ENCODE data around the gene STPG1. TPM values are rescaled to one million over a fixed set of nuclear protein-coding genes. Genes with fewer than 3 reads are reported as not detected.

Gene STPG1
- total and polyA plus RNA-seq, 2 of the 13 experiments (the other 11 are each of a cell fraction or from before 2014, with no cell fraction given), result 3.4 to 4.3 TPM

DNA sequence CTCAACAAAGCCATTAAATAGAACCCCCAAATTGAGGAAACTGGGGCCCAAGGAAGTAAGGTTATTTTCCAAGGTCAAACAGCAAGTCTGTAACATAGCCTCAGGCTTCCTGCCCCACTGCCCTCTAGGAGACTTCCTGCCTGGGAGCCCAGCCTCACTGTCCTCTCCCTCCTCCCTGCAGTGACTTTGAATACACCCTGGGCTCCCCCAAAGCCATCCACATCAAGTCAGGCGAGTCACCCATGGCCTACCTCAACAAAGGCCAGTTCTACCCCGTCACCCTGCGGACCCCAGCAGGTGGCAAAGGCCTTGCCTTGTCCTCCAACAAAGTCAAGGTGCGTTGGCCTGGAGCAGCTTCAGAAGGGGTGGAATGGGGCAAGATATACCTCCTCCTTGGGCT is 76.1 kb downstream of the STPG1 start (continued):
- TF ChIP-seq, protein P1, sequence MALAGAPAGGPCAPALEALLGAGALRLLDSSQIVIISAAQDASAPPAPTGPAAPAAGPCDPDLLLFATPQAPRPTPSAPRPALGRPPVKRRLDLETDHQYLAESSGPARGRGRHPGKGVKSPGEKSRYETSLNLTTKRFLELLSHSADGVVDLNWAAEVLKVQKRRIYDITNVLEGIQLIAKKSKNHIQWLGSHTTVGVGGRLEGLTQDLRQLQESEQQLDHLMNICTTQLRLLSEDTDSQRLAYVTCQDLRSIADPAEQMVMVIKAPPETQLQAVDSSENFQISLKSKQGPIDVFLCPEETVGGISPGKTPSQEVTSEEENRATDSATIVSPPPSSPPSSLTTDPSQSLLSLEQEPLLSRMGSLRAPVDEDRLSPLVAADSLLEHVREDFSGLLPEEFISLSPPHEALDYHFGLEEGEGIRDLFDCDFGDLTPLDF (CRISPR knock-in tag; IDR thresholded peaks at IDR 0.05), result no peak
- TF ChIP-seq, protein P2, sequence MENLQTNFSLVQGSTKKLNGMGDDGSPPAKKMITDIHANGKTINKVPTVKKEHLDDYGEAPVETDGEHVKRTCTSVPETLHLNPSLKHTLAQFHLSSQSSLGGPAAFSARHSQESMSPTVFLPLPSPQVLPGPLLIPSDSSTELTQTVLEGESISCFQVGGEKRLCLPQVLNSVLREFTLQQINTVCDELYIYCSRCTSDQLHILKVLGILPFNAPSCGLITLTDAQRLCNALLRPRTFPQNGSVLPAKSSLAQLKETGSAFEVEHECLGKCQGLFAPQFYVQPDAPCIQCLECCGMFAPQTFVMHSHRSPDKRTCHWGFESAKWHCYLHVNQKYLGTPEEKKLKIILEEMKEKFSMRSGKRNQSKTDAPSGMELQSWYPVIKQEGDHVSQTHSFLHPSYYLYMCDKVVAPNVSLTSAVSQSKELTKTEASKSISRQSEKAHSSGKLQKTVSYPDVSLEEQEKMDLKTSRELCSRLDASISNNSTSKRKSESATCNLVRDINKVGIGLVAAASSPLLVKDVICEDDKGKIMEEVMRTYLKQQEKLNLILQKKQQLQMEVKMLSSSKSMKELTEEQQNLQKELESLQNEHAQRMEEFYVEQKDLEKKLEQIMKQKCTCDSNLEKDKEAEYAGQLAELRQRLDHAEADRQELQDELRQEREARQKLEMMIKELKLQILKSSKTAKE (CRISPR knock-in tag; IDR thresholded peaks at IDR 0.05; ENCODE audit: borderline replicate concordance), result no peak
- TF ChIP-seq KDM5B (CRISPR knock-in tag; IDR thresholded peaks at IDR 0.05; ENCODE audit: borderline replicate concordance) (no peak), BCL3 (CRISPR knock-in tag; IDR thresholded peaks at IDR 0.05) (no peak), GABPA (IDR thresholded peaks at IDR 0.05; ENCODE audit: low read depth, low read length) (no peak), GABPA (CRISPR knock-in tag; IDR thresholded peaks at IDR 0.05; ENCODE audit: low read depth) (no peak), PAWR (CRISPR knock-in tag; IDR thresholded peaks at IDR 0.05; ENCODE audit: borderline replicate concordance) (no peak)
- TF ChIP-seq, protein P3, sequence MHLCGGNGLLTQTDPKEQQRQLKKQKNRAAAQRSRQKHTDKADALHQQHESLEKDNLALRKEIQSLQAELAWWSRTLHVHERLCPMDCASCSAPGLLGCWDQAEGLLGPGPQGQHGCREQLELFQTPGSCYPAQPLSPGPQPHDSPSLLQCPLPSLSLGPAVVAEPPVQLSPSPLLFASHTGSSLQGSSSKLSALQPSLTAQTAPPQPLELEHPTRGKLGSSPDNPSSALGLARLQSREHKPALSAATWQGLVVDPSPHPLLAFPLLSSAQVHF (CRISPR knock-in tag; IDR thresholded peaks at IDR 0.05), result no peak

Data from HepG2 (cell line).